AG04450 (cell line): Measurements from ENCODE around the gene ICOS. TPM values are rescaled to one million over a fixed set of nuclear protein-coding genes. Genes with fewer than 3 reads are reported as not detected.

Experiments used
- CTCF ChIA-PET: fragments of 300-600, 350-600 bp; formaldehyde crosslinking; extraction: SDS; loops from one replicate; lab custom pipeline; 2022; ENCODE audit warnings: antibody characterized with exemption, inconsistent platforms; lab: Charles Lee
- POLR2A ChIA-PET: fragments of 350-600 bp; formaldehyde crosslinking; extraction: SDS; loops from one replicate; lab custom pipeline; 2021; ENCODE audit warnings: antibody characterized with exemption, inconsistent platforms; lab: Yijun Ruan, JAX
- DNase-seq: peaks from one replicate; pipeline ENCODE4 v3.0.0-alpha.2; 2011; ENCODE audit warnings: low read depth, low spot score
- H3K27ac ChIP-seq: one replicate; pipeline ENCODE4 v1.5.1; 2012; ENCODE audit warnings: low read depth, low read length, control low read depth
- H3K27me3 ChIP-seq: one replicate; pipeline ENCODE4 v1.6.0; 2012; ENCODE audit warnings: low read length; ENCODE audit not compliant: control insufficient read depth, insufficient read depth
- H3K4me3 ChIP-seq: 2 replicates; pipeline ENCODE4 v1.5.1; 2011; ENCODE audit warnings: mild to moderate bottlenecking, low read depth, low read length, control low read depth
- H3K9me3 ChIP-seq: 2 replicates; pipeline ENCODE4 v1.5.1; 2012; ENCODE audit warnings: low read length; ENCODE audit not compliant: control insufficient read depth, insufficient read depth
- CTCF ChIP-seq: IDR thresholded peaks from 2 replicates; pipeline ENCODE4 v1.5.1; 2011; ENCODE audit warnings: low read depth, low read length, control low read depth, inconsistent platforms
- polyA plus RNA-seq: library from polyadenylated mRNA; depleted of rRNA; stranded (reverse); fragments of >200 nt; gene quantifications from 2 replicates; pipeline ENCODE4 v1.2.3, GENCODE V29; 2011

The ICOS gene
- polyA plus RNA-seq, 1 experiment = not detected

DNA sequence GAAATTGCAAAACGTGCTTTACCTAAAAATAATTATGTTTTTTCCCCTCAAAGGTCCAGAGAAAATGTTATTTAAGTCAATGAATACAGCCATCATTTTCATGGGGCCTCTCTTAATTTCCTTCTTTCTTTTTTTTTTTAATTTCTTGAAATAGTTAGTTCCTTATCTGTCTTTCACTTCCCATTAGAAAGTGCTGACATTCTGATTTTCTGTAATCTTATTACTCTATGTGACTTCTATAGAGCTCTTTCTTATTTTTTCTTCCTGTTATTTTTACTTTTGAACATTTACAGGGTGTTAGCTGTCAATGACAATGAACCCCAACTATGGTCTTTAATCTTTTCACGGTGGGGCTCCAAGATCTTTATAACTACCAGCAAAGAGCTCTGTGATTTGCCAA is 39.0 kb upstream of the ICOS start:
- Histone ChIP-seq H3K27ac (no peak overlapping the region), H3K4me3 (no peak overlapping the region), H3K27me3 (peaks cover 5% of the 10 kb centered on the region), H3K9me3 (no peaks in the 10 kb centered on the region)
- DNase-seq = no peak
- TF ChIP-seq CTCF = no peak
- POLR2A ChIA-PET = no interaction called here
- CTCF ChIA-PET = no interaction called here

DNA sequence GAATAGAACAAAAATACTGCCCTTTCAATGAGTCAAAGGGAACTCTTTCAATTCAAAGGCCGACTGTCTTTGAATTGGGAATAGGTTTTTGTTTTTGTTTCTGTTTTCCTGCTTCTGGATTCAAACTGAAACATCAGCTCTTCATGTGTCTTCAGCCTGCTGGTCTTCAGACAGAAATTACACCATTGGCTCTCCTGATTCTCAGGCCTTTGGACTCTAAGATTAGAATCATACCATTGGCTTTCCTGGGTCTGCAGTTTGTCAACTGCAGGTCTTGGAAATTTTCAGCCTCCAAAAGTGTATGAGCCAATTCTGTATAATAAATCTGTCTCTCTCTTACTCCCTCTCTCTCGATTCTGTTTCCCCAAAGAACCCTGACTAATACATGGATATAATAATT is 37.9 kb upstream of the ICOS start:
- Histone ChIP-seq H3K9me3 (no peaks in the 10 kb centered on the region), H3K27ac (no peak overlapping the region), H3K4me3 (no peak overlapping the region), H3K27me3 (peaks cover 1% of the 10 kb centered on the region)
- no peak for DNase-seq
- POLR2A ChIA-PET = no interaction called here
- CTCF ChIA-PET = no interaction called here
- no peak for TF ChIP-seq CTCF

GRCh38 chr2:203900253-203900652 is 36.3 kb upstream of the ICOS start:
- POLR2A ChIA-PET = no interaction called here
- Histone ChIP-seq H3K27ac (no peak overlapping the region), H3K27me3 (no peaks in the 10 kb centered on the region), H3K4me3 (no peak overlapping the region), H3K9me3 (no peaks in the 10 kb centered on the region)
- CTCF ChIA-PET = no interaction called here
- no peak for TF ChIP-seq CTCF
- DNase-seq = no peak

DNA sequence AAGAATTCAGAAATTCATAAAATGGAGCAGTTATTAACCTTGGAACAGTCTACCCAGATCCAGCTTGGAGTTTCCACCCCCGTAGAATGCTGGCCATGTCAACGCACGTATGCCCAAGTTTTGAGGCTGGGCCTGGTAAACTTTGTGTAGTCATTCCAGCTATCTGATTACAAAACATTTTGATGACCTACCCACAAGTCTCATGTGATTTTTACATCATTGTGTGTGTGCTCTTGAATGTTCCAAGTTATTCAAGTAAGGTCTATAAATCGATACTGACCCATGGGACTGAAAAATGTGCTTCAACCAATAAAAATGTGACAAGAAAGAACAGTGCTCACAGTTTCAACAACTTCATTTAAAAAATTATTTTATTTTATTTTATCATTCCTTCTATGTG is 32.5 kb upstream of the ICOS start:
- ChIA-PET CTCF (no interaction called here), POLR2A (no interaction called here)
- Histone ChIP-seq H3K27me3 (no peaks in the 10 kb centered on the region), H3K27ac (no peak overlapping the region), H3K4me3 (no peak overlapping the region), H3K9me3 (no peaks in the 10 kb centered on the region)
- no peak for TF ChIP-seq CTCF
- no peak for DNase-seq

DNA sequence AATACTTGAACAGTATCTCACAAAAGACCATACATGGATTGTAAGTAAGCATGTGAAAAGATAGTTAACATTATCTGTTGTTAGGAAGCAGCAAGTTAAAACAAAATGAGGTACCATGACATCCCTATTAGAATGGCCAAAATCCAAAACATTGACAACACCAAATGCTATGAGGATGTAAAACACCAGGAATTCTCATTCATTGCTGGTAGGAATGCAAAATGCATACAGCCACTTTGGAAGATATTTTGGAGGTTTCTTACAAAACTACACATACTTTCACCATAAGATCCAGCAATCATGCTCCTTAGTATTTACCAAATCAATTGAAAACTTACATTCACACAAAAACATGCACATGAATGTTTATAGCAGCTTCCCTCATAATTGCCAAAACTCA is 30.9 kb upstream of the ICOS start:
- no peak overlapping the region for H3K4me3 ChIP-seq
- TF ChIP-seq CTCF = no peak
- no peak for DNase-seq
- H3K9me3 ChIP-seq = no peaks in the 10 kb centered on the region
- ChIA-PET CTCF (no interaction called here), POLR2A (no interaction called here)
- no peak overlapping the region for H3K27ac ChIP-seq
- H3K27me3 ChIP-seq = no peaks in the 10 kb centered on the region
